ENCODE measurements around the gene CARD9. TPM values are rescaled to one million over a fixed set of nuclear protein-coding genes. Genes with fewer than 3 reads are reported as not detected.

Gene CARD9
- total and polyA plus RNA-seq, 2 of the 4 experiments (the other 2 are of a cell fraction): 0.36 to 1.9 TPM

DNA sequence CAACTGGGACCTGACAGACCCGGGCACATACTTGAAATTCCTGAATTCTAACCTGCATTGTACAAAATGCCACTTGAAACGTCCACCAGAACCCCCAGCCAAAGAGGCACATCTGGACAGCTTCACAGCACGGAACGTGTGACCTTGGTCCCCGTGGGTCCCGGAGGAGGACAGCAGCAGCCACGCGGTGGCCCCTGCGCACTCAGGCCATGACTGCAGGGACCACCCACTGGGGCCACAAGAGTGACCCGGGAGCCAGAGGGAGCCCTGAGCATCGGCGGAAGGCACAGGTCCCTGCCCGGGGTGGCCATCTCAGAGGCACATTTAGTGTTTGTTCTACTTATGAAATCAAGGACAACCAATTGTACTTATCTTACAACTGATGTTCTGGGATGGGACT is 28.6 kb upstream of the CARD9 start:
- Histone ChIP-seq H3K14ac (replicated peaks; ENCODE audit: low read depth, low read length) (no peak overlapping the region), H2BK5ac (ENCODE audit: low read depth, low read length, poor library complexity, severe bottlenecking) (no peak overlapping the region), H3K9me1 (ENCODE audit: insufficient read depth, low read length) (no peaks in the 10 kb centered on the region), H3K9me3 (ENCODE audit: control insufficient read depth, insufficient read depth, low read length) (no peaks in the 10 kb centered on the region), H3K27me3 (ENCODE audit: control insufficient read depth, insufficient read depth, low read length) (no peaks in the 10 kb centered on the region), H3K18ac (ENCODE audit: low read depth, low read length) (no peak overlapping the region), H4K8ac (ENCODE audit: low read depth in 2 of 2, low read length in 2 of 2) (no peak overlapping the region), H4K20me1 (ENCODE audit: insufficient read depth, low read length) (peaks cover 14% of the 10 kb centered on the region; the same call in 1 of the 2 replicates), H3K56ac (ENCODE audit: extremely low read depth, insufficient read depth, low read length) (no peak overlapping the region), H2BK120ac (ENCODE audit: low read depth, low read length) (no peak overlapping the region), H2AK9ac (replicated peaks; ENCODE audit: low read depth, low read length, poor library complexity) (no peak overlapping the region), H3K9ac (ENCODE audit: low read depth, low read length) (no peak overlapping the region), H3K4ac (ENCODE audit: low read depth, low read length) (no peak overlapping the region), H2BK20ac (ENCODE audit: low read depth, low read length) (no peak overlapping the region), H4K5ac (ENCODE audit: low read depth, low read length) (no peak overlapping the region), H2AFZ (replicated peaks; ENCODE audit: low read length, poor library complexity) (no peak overlapping the region), H3K4me3 (ENCODE audit: insufficient read depth, low read depth, low read length) (no peak overlapping the region), H2AK5ac (ENCODE audit: low read depth, low read length) (no peak overlapping the region), H3K4me1 (ENCODE audit: control insufficient read depth, insufficient read depth, low read length) (peaks cover 9% of the 10 kb centered on the region), H3K23ac (ENCODE audit: low read depth, low read length) (no peak overlapping the region), H3K4me2 (ENCODE audit: low read depth, low read length) (no peak overlapping the region), H3K79me1 (ENCODE audit: low read depth in 1 of 2, low read length in 2 of 2) (peaks cover 14 to 25% of the 10 kb centered on the region in 2 experiments), H3K27ac (ENCODE audit: insufficient read depth, low read length) (no peak overlapping the region), H4K91ac (ENCODE audit: insufficient read depth, low read depth, low read length) (no peak overlapping the region), H2BK15ac (ENCODE audit: low read depth, low read length) (no peak overlapping the region), H3K36me3 (ENCODE audit: control insufficient read depth, insufficient read depth, low read length) (peaks cover 42% of the 10 kb centered on the region)
- ATAC-seq (ENCODE audit: low read depth): no peak
- dilution Hi-C loops (cut with HindIII; ENCODE audit: low sequenced_read_pairs, unreplicated experiment): no loop called here
- intact Hi-C loops (cut with micrococcal nuclease): loop anchor here (5.0 kb wide), 1 partner anchor 75 kb away; the partner anchor contains the start of gene GPSM1
- in situ Hi-C loops (cut with MboI; ENCODE audit: low sequenced_read_pairs): loop anchor here (5.0 kb wide), 1 partner anchor 80 kb away; no protein-coding TSS in a partner anchor
- no TSS peak for BruUV-seq (replicated peaks)
- no peak for DNase-seq
- ChIA-PET POLR2A (ENCODE audit: unreplicated experiment) (no interaction called here), CTCF (interaction anchor here (0.7 to 0.9 kb wide), 2 partner anchors 37 to 89 kb away, joined by 3 read pairs; no protein-coding TSS in a partner anchor)
- TF ChIP-seq SMC3 (IDR thresholded peaks at IDR 0.05; ENCODE audit: low read depth, low read length): no peak
- no peak for TF ChIP-seq CEBPB (IDR thresholded peaks at IDR 0.05; ENCODE audit: low read depth, low read length)
- 83% methylated on average over 6 of the region's 13 CpGs; no CpG with 5 or more reads in 1 of the 2 experiments for WGBS, 2 experiments (ENCODE audit: extremely low coverage in 2 of 2, insufficient read length in 1 of 2)

Data from IMR-90 (cell line).